LNCAP (cell line): Measurements from ENCODE around the gene ITPR1.

Experiments
- CTCF ChIP-seq: fragments of 450-650 bp; IDR thresholded peaks from 2 replicates; pipeline ENCODE4 v1.5.1; 2017; ENCODE audit warnings: mild to moderate bottlenecking

ITPR1 gene

DNA sequence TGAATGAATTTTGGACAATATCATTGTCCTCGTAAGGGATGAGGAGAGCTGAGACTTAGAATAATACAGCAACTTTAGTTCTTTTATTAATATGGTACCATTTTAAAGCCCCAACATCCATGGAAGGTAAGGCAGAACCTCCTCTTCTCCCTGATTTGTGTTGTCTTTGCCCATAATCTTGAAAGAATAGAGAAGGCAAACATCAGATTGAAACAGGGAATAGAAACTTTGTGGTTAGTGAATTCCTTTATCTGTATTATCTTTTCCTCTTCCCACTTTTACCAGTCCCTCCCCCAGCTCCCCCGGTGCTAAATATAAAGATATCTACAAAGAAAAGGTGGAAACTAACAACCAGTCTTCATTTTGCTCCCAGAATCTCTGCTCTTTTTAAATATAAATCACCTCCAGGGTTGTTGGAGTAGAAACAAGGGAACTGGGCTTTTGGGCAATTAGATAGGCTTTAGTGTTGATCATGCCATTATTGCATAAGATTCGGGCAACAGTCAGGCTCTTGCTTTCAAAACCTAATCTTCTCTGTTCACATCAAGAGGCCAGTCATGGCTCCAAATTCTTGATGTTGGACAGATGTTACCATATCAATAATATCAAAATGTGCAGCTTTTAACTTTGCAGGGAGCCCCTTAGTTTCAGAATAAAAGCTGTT is 32.5 kb downstream of the ITPR1 start:
- TF ChIP-seq CTCF: no peak

- no peak for TF ChIP-seq CTCF
Observed at GRCh38 chr3:4528320-4528719, 35.2 kb downstream of the ITPR1 start.

DNA sequence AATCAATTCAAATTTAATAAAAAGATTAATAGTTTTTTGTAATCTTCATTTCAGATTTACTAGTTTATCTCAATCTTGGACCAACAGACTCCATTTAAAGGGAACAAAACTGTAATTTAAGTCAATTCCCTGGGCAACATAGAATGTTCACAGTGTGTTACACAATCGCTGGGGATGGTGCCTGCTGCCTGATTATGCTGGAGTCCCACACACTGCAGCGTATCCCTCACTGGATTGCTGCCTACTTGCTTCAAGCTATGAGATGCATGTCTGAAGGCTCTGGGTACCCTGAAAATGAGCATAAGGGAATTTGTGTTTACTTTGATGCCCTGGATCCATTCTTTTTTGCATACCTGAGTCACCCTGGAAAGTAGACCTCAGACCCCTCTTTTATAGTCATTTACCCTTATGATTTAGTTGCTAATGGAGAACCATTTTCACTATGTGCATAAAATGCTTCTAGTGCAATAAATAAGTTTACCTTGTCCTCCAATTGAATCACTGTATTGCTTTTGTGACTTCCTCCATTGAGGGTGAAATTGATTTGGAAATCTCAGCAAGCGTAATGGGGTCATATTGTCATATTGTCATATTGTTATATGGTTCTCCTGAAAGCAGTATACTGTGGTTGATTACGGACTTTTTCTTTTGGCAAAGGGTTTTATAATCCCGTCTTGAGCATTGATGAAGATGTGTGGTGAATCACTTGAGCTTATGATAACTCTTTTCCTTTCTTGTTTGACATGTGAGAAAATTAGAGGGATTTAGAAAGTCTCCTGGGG is 35.9 kb downstream of the ITPR1 start:
- no peak for TF ChIP-seq CTCF

DNA sequence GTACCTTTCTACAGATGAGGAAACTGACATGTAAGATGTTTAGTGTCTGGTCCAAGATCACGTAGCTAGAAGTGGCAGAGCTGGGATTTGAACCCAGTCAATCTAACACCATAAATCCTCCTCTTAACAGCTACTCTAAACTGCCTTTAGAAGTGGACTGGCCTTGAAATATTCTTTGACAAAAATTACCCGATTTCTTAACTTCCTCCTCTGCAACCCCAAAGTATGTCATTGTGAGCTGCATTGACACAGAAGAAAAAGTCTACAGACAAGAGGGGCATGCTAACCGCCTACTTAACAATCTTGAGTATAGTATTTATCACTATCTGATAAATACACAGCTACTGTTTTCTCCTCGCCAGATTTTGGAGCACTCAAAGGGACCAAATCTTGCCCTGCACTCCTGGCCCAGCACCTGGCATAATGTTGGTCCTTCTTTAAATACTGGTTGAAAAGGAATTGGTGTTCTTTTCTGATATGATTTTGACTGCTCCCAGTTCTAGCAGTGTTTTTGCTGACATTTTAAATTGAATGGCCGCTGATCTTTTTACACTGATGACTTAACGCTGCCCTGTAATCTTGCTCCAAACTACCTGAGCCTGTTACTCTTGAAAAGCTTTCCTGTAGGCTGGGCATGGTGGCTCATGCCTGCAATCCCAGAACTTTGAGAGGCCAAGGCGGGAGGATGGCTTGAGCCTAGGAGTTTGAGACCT is 36.9 kb downstream of the ITPR1 start:
- TF ChIP-seq CTCF: no peak

DNA sequence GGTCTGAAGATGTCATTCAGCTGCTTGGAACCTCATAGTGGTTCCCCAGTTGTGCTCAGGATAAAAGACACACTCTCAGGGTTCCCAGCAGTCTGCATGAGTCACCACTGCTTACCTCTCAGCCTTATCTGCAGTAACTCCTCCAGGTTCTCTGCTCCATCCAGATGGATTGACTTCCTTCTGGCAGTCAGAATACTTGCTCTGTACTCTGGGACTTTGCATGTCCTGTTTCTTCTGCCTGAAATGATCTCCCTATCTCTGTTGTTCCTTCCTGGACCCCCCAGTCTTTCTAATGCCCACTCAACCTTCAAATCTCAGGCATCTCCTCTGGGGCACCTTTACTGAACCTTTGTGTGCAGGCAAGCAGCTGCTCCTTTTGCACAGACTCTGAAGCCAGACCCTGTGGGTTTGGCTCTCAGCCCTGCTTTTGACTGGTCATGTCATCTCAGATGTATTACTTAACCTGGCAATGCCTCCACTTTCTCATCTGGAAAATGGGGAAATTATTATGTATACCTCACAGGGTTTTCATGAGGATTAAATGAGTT is 38.4 kb downstream of the ITPR1 start:
- TF ChIP-seq CTCF: no peak

GRCh38 chr3:4532535-4533112 is 39.5 kb downstream of the ITPR1 start:
- TF ChIP-seq CTCF: no peak
